GM21528 (cell line): Measurements from ENCODE around the gene PRDM11.
A peak's percentile ranks its signal among the peaks of the same experiment; 100 is the strongest.
"Not testable (repeated sequence)": the region's sequence is repeated elsewhere in the genome, so short reads cannot be mapped to it uniquely, and the experiment has no call there.

Experiments used
- ATAC-seq: cut with Tn5 transposase; IDR thresholded peaks from one replicate; pipeline ENCODE4 v1.9.1; 2021; ENCODE audit warnings: mild to moderate bottlenecking, moderate library complexity; ENCODE audit not compliant: unreplicated experiment, low FRiP score

The PRDM11 gene

DNA sequence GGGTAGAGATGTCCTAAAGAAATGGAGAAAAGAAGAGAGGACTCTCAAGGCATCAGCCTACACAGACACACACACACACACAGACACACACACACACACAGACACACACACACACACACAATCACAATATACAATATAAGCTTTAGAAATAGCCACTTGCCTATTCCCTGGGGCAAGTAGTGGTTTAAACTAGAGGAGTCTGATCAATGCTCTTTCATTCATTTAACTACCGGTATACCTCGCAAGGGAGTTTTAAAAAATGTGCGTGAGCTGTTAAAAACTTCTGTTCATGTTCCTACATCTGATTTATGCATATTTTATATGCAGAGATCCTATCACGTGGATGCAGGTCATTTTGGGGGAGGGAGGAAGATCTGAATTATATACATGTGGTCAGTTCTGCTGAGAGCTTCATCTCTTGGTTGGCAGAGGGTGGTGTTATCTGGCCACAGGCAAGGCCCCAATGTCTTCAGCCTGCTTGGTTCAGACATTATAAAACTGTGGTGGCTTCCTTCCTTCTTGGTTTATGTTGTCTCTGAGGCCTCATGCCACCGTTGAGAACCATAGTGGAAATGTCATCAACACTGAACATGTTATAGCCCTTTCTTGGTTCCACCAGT, 83.1 kb downstream of the PRDM11 start:
- no peak for ATAC-seq

GRCh38 chr11:45232341-45233080, 86.1 kb downstream of the PRDM11 start:
- no peak for ATAC-seq

- peak; percentile 70 for ATAC-seq
Observed at GRCh38 chr11:45233121-45233803, 86.8 kb downstream of the PRDM11 start.

GRCh38 chr11:45233804-45234170, 87.3 kb downstream of the PRDM11 start:
- no peak for ATAC-seq

DNA sequence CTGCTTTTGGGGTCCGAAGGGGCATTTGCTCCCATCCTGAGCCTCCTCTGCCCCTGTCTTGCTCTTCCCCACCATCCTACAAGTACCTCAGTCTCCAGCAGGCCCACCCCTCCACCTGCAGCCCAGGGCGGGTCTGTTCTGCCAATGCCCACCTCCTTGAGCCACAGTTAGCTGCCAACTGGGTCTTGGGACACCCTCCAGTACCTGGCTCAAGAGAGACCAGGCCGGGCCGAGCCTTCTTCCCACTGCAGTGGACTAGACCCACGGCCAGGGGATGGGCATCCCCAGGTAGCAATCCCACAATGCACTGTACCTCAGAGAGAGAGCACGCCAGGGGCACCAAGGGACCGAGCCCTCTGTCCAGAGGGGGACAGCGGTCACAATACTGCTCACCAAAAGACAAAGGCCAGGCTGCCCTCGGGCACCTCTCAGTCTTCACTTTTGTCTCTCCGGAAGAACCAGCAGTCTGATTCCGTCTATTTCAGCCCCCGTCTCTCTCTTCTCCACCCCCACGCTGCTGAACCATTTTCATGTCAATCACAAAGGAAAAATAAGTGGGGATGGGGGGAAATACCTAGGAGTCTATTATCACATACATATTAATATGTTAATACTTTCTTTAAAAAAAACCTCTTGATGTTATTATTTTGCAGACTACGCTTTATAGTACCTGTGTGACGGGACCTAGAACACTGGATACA, 88.0 kb downstream of the PRDM11 start:
- ATAC-seq, result no peak

- ATAC-seq, result no peak
Observed at GRCh38 chr11:45237711-45238315, 91.4 kb downstream of the PRDM11 start.

- no peak for ATAC-seq
Observed at GRCh38 chr11:45238724-45239123, 92.3 kb downstream of the PRDM11 start.

- no peak for ATAC-seq
Observed at GRCh38 chr11:45239733-45240132, 93.3 kb downstream of the PRDM11 start.

DNA sequence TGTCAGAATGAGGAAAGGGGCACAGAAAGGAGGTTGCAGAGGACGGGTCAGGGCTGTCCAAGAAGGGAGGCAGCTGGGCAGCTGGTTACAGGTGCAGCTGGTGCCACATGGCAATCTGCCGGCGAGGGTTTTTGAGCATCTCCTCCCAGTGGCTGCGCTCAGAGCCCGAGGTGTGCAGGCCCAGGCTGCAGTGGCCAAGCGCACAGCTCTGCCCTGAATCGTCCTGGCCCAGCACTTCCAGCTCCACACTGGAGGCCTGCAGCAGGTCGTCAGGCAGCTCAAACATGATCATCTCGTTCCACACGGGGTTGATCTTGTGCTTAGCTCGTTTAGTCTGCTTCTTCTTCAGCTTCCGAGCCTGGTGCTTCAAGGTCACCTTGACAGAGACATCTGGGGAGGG, 97.5 kb downstream of the PRDM11 start:
- no peak for ATAC-seq

DNA sequence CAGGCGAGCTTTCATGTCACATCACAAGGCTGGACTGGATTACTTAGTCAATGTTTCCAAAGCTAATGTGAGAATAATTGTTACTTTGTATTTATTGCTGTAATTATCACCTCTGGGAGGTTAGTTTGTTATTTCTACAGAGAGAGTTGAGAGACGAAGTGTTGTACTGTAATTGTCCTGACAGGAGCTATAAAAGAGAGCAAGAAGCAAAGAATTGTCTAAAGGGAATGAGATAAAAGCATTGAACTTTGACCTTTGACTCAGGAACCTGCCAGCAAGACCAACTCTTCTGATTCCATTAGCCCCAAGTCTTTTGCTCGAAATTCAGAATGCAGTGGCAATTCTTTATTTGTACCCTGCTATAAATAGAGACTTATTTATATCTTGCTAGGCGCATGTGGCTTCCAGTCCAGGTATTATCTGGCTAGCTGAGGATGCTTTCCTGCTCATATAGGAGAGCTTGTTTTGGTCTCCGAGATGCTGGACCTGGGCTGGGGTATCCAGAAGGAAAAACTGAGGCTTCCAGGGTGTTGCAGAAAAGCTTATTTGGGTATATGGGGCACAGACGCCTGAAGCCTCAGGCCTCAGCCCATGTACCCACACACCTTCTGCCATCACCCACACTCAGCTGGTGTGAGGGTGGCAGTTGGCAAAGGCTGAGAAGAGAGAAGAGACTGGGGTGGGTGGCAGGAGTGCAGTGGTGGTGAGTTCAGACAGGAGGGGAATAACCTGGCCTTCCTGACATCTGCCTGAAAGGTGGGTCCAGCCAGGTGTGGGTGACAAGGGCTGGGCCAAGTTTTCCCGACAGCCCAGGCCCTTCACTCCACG, 99.0 kb downstream of the PRDM11 start:
- no peak for ATAC-seq

DNA sequence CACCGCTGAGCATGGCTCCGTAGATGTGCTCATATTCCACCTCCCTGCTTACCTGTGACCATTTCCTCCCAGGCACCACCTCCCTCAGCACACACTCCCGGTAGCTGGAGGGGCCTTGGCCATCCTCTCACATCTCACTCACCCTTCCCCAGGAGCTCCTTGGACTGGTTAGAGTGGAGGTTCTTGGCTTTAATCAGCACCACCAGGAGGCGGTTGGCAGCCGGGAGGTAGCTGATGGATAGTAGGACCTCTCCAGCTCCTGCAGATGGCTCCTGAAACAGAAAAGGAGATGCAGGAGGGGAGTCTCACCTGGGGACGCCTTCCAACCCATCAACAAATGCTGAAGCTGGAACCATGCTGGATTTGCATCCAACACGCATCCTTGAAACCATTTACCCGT, 99.8 kb downstream of the PRDM11 start:
- ATAC-seq, result no peak

DNA sequence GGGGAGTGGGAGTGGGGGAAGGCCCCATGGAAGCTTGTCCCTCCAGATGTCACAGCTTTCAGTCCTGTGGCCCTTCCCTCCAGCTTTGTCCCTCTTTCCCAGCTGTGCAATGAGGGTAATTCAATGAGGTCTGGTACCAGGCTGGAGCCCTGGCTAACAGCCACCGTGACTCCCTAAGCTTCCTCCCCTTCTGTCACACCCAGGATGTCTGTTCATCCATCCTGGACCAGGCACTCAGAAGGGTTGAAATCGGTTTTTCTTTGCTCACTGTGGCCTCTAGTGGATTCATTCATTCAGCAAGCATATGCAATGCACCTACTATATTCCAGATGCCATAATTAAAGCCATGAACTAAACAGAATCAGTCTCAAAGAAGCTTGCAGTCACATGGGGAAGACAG, 101.0 kb downstream of the PRDM11 start:
- no peak for ATAC-seq

DNA sequence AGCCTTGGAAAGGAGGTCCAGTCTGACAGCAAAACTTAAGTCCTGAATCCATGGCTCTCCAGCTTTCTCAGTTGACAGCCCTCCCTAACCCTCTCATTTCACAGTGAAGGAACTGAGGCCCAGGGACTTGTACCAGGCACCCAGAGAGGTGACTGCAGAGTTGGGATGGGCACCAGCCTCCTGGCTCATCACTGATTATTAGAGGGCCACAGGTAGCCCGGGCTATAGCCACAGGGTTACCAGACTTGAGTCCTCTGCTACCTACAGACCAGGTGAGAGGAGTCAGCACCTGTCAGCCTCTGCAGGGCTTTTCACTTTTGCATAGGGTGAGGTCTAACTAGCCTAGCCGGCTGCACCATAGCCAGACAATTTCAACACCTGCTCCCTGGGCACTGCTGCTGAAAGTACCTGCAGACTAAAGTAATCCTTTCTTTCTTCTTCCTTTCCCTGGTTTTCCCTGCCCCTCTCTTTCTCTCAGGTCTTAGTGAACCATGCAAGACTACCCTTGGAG, 102.1 kb downstream of the PRDM11 start:
- no peak for ATAC-seq

DNA sequence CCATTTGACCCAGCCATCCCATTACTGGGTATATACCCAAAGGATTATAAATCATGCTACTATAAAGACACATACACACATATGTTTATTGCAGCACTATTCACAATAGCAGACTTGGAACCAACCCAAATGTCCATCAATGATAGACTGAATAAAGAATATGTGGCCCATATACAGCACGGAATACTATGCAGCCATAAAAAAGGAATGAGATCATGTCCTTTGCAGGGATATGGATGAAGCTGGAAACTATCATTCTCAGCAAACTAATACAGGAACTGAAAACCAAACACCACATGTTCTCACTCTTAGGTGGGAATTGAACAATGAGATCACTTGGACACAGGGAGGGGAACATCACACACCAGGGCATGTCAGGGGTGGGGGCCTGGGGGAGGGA, 102.9 kb downstream of the PRDM11 start:
- ATAC-seq, result not testable (repeated sequence)

DNA sequence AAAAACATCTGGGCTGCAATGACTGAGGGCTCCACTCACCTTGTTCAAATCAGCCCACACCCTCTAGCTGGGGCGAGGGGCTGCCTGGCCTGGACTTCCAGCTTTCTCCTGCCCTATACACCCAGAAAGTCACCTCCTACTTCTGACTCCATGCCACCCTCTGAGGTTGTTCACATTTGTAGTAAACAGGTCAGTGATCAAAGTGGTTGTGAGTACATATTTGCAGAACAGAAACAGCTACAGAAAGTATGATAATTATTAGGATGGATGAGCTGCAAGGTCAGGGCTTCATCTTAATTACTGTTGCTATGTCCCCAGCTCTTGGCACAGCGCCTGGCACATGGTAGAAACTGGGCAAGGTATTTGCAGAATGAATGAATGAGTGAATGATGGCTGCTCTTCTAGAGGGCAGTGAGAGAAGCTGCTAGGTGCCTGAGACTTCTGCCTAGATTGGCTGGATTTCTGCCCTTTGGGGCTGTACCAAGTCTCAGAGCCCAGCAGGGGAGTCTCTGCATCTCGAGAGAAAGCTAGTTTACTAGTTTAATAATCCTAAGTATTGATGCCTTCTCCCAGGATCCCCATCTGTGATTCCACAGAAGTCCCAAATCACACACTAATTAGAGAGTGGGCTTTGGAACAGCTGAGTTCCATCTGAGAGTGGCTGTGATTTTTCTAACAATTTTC, 103.7 kb downstream of the PRDM11 start:
- no peak for ATAC-seq

GRCh38 chr11:45252134-45252856, 105.9 kb downstream of the PRDM11 start:
- no peak for ATAC-seq

DNA sequence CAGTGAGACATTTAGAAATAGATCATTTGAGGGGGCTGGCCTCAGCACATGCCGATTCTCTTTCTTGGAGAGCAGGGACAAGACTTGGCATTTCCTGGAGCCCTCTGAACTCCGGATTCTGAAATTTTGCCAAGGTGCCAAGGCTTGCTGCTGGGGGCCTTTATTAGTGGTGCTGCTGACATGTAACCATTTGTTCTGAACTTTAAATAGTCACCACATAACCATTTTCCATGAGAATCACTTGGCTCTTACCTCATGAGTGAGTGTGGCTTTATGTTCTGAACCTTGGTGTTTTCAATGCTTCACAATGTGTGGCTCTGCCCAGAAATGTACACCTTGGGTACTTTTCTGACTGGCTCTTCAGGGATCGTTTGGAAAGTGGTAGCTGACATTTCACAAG, 106.4 kb downstream of the PRDM11 start:
- ATAC-seq, result no peak

DNA sequence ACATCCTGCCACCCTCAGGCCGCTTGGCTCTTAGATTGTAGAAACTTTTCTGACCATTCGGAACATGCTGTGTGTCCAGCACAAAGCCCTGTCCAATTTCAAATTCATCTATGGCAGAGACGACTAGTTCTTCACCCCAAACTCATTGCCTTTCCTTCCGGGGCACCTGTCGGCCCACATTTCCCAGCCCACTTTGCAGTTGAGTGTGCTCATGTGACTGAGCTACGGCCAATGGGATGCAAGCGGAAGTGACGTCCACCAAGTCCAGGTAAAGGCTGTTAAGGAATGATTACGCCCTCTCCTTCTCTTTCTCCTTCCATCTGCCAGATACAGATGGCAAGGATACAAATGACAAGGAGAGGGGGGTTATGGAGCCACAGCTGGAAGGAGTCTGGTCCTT, 107.2 kb downstream of the PRDM11 start:
- ATAC-seq, result no peak

DNA sequence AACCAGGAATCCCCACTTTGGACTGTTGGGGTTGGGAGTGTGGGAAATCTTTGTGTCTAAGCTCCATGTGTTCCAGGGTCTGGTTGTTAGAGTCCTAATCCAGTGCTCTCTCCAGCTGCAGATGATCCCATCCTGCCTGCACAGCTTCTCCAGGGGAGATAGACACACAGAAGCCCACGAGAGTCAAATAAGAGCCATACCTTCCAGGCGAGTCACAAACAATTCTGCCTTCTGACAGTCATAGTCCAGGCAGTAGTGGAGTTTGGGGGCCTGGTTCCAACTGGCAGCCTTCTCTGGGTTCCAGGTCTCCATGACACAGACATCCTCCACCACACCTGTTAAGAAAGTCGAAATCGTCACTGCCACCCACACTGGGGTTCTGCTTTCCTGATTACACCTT, 107.6 kb downstream of the PRDM11 start:
- ATAC-seq, result no peak
